ENCODE measurements around the gene NPPC.

DNA sequence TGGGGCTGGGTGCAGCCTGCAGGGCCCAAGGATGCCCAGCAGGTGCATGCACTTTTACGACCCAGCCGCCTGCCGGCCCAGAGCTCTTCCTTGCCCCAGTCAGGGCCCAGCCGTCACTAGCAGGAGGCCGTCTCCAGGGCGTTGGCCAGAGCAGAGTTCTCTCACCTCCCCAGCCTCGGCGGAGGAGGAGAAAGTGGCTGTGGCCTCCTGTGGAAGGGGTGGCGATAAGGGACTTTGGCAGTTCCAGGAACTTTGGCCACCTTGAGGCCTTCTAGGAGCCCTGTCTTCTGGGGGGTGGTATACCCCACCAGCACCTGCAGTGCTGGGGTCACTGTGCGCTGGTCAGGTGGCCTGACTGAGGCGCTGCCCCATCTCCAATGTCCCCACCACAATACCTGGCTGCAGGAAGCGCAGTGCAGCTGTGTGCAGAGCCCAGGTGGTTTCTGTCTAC, 22.0 kb downstream of the NPPC start:
- TF ChIP-seq, protein P1, sequence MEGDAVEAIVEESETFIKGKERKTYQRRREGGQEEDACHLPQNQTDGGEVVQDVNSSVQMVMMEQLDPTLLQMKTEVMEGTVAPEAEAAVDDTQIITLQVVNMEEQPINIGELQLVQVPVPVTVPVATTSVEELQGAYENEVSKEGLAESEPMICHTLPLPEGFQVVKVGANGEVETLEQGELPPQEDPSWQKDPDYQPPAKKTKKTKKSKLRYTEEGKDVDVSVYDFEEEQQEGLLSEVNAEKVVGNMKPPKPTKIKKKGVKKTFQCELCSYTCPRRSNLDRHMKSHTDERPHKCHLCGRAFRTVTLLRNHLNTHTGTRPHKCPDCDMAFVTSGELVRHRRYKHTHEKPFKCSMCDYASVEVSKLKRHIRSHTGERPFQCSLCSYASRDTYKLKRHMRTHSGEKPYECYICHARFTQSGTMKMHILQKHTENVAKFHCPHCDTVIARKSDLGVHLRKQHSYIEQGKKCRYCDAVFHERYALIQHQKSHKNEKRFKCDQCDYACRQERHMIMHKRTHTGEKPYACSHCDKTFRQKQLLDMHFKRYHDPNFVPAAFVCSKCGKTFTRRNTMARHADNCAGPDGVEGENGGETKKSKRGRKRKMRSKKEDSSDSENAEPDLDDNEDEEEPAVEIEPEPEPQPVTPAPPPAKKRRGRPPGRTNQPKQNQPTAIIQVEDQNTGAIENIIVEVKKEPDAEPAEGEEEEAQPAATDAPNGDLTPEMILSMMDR (IDR thresholded peaks at IDR 0.05; ENCODE audit: low read length) = no peak
- TF ChIP-seq EZH2 (IDR thresholded peaks at IDR 0.05; ENCODE audit: borderline replicate concordance, low read length) = no peak

Measured in OCI-LY1 (cell line).